HK-2 (cell line): ENCODE data around the gene ATP9A.
A peak's percentile ranks its signal among the peaks of the same experiment; 100 is the strongest.
"Not testable (repeated sequence)": the region's sequence is repeated elsewhere in the genome, so short reads cannot be mapped to it uniquely, and the experiment has no call there.

ENCODE experiments used
- DNase-seq: peaks from one replicate; pipeline ENCODE4 v3.0.0-alpha.2; 2018; ENCODE audit not compliant: unreplicated experiment

ATP9A gene

DNA sequence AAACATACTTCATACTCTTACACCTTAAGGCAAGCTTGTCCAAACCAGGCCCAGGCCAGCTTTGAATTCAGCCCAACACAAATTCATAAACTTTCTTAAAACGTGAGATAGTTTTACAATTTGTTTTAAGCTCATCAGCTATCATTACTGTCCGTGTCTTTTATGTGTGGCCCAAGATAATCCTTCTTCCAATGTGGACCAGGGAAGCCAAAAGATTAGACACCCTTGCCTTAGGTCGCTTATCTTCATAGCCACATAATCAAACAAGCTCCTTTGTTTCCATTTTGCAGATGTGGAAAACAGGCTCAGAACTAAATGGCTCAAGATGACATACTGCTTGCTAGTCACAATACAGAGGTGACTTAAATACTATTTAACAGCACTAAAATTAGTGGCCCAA lies 28.1 kb upstream of the ATP9A start:
- no peak for DNase-seq

DNA sequence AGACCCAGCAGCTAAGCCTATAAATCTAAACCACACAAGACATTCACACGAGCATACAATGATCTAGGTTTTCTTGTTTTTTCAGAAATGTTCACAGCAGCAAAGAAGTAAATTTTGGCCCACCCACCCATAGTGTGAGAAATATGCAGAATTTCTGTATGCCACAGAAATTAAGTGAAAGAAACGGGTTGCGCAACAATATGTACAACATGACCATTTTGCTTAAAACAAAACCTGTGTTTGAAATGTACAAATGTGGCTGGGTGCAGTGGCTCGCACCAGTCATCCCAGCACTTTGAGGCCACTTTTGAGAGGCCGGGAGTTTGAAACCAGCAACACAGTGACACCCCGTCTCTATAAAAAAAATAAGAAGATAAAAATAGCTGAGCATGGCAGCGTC lies 24.8 kb upstream of the ATP9A start:
- DNase-seq: no peak

GRCh38 chr20:51791626-51792025 lies 23.4 kb upstream of the ATP9A start:
- no peak for DNase-seq

DNA sequence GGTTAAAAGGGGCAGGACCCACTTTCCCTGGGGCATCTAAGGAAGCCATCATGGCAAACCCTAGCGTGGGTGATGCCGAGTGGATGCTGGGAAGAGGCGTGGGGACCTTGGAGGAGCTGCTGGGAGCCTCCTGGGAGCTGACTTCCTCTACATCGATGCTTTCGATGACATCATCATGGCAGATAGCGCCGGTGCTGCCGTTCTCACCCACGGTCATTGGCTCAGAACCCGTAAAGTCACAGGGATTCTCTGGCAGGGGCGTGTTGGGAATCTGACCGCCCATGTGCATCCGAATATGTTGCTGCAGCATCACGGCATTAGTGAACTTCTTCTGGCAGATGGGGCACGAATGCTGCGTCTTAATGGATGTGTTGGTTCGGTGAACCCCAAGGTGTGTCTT lies 22.1 kb upstream of the ATP9A start:
- no peak for DNase-seq

DNA sequence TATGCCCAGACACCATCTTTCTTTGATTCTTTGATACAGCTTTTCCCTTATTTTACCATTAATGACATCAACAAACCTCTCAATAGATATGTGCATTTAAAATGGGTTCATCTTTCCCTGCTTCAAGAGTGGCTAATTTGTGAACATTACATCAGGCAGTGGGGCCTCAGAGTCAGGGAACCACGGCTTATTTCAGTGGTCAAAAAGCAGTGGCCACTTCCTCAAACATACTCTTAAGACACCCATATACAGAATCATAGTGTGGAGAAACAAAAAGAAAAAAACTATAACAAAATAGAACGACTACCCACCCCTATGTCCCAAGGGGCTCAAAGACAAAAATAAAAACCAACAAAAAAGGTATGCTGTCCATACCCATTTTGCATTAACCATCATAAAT lies 21.2 kb upstream of the ATP9A start:
- DNase-seq: no peak

GRCh38 chr20:51788822-51789221 lies 20.6 kb upstream of the ATP9A start:
- DNase-seq: no peak

- DNase-seq: no peak
These were observed 16.1 kb upstream of the ATP9A start for GRCh38 chr20:51784299-51784698.

DNA sequence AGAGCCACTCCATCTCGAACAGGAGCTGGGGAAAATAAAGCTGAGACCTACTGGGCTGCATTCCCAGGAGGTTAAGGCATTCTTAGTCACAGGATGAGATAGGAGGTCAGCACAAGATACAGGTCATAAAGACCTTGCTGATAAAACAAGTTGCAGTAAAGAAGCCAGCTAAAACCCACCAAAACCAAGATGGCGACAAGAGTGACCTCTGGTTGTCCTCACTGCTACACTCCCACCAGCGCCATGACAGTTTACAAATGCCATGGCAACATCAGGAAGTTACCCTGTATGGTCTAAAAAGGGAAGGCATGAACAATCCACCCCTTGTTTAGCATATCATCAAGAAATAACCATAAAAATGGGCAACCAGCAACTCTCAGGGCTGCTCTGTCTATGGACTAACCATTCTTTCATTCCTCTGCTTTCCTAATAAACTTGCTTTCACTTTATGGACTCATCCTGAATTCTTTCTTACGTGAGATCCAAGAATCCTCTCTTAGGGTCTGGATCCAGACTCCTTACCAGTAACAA lies 10.1 kb upstream of the ATP9A start:
- not testable (repeated sequence) for DNase-seq

DNA sequence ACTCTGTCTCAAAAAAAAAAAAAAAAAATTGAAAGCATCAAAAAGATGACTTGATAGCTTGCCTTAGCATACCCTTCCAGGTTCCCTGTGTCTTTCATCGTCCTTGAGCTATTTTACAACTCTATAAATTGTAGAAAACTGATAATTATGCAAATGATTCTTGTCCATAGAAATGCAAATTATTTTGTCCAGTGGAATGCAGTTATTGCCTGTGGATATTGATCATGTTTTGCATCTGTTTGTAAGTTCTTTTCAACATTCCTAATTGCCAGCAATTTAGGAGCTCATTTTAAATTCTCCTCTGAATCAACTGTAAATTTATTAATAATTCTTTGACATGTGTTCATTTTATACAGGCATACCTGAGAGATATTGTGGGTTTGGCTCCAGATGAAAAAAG lies 7.1 kb upstream of the ATP9A start:
- DNase-seq: no peak

DNA sequence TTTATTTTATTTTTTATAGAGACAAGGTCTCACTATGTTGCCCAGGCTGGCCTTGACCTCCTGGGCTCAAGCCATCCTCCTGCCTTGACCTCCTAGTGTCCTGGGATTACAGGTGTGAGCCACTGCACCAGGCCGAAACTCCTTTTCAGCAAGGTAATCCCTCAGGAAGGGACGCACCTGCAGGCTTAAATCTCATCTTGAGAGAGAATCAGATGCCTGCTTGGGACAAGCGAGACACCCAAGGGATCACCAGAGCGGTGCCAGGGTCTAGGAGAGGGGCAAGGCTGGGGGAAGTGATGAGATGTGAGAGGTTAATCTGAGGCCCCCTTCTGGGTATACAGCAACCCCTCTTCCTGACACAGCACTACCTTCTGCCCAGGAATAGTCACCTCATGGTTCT lies 4.0 kb upstream of the ATP9A start:
- no peak for DNase-seq

- no peak for DNase-seq
These were observed 1.9 kb upstream of the ATP9A start for GRCh38 chr20:51769976-51770615.

DNA sequence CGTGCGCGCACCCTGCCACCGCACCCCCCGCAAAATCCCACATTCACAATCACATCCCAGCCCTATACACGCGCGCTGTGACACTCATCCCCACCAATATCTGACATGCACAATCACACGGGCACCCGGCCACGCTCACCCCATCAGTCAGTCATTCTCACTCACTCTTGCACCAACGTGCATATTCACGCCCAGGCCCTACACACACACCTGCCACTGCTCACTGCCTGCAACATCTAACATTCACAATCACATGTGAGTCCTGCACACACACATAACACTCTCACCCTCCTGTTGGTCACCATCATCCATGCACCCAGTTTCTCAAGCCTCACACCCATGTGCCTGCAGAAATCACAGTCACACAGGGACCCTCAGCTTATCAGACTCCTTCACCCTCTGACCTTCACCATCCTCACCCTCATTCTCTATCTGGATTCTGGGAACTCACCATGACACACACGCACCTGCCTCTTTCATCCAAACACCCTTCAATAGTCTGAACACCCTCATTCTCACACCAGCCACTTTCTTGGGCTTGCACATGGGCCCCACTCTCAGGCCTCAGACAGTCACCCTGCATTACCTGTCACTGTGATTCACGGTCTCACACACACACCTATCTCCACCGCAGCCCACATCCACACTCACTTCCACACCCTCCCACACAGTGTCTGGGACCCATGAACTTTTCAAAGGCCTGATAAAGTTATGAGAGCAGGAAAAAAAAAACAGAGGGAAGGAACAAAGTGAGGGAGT lies 748 bp upstream of the ATP9A start:
- no peak for DNase-seq

GRCh38 chr20:51766994-51767866 lies 960 bp downstream of the ATP9A start:
- peak; percentile 92 for DNase-seq

DNA sequence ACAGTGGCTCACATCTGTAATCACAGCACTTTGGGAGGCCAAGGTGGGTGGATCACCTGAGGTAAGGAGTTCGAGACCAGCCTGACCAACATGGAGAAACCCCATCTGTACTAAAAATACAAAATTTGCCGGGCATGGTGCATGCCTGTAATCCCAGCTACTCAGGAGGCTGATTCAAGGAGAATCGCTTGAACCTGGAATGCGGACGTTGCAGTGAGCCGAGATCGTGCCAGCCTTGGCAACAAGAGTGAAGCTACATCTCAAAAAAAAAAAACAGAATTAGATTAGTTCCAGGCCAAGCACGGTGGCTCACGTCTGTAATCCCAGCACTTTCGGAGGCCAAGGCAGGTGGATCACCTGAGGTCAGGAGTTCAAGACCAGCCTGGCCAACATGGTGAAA lies 2.8 kb downstream of the ATP9A start:
- not testable (repeated sequence) for DNase-seq

DNA sequence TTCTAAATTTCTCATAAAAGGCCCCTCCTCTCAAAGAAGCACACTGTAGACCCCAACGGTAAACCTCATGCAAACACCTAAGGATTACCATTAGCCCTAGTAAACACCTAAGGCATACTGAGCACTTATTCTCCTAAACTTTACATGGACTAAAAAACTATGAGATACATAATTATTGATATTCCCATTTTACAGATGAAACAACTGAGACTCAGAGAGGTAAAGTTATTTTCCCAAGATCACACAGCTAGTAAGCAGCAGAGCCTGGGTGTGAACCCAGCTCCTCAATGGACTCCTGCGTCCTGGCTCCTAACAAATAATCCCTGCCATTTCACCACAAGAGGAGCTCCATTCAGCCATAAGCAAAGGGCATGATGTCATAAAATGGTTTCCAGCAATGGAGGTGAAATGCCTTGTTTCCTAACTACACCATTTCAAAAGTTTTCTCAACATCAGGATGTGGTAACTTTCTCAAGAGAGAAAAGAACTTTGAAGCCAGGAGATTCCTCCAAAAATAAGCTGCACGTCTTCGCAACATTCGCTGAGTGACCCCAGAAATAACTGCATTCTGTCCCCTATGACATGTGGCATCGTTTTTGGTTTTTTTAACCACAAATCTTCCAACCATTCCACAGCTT lies 4.1 kb downstream of the ATP9A start:
- no peak for DNase-seq

DNA sequence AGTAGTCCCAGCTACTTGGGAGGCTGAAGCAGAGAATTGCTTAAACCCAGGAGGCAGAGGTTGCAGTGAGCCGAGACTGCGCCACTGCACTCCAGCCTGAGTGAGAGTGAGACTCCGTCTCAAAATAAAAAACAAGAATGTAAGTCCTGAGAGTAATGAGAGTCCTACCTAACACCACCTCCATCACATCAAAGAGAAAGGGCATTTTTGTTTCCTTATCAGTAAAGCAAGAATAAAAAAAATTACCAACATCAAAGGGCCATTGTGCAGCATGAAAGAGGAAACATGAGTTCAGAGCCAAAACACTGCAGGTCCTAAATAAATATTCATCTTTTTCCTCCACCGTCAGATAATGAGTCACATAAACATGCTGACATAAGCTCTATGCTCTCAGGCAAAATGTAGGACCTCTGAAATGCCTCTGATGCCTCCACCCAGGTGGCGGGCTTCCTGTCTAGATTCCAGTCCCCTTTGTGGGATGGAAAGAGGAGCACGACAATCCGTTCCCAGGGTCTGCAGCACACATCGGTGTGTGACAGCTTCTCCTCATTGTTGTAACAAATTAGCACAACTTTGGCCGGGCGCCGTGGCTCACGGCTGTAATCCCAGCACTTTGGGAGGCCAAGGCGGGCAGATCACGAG lies 7.2 kb downstream of the ATP9A start:
- no peak for DNase-seq

GRCh38 chr20:51759769-51760510 lies 8.2 kb downstream of the ATP9A start:
- no peak for DNase-seq

- DNase-seq: no peak
These were observed 9.1 kb downstream of the ATP9A start for GRCh38 chr20:51758978-51759544.

- DNase-seq: no peak
These were observed 11.0 kb downstream of the ATP9A start for GRCh38 chr20:51757226-51757625.

DNA sequence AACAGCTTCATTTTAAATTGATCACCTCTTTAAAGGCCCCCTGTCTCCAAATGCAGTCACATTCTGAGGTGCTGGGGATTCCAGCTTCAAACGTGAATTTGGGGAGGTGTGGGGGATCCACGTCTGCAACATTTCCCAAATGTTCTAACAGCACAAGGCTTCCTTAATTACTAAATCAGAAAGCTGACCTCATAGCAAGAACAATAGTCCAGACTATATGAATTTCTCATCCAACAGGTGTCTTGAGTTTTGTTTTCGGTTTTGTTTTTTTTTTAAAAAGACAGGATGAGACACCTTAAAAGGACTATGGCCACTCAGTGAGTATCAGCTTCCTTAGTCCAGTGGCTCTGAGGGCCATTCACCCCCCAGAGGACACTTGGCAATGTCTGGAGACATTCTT lies 11.5 kb downstream of the ATP9A start:
- DNase-seq: no peak
